ENCODE measurements around the gene YWHAQ. TPM values are rescaled to one million over a fixed set of nuclear protein-coding genes. Genes with fewer than 3 reads are reported as not detected.
"Not testable (repeated sequence)": the region's sequence is repeated elsewhere in the genome, so short reads cannot be mapped to it uniquely, and the experiment has no call there.

YWHAQ gene
- total RNA-seq, 1 donor from 2014 or later = 172 TPM

- peaks cover 4 to 32% of the 10 kb centered on the region in 2 donors for H3K36me3 ChIP-seq
- H3K9me3 ChIP-seq = peaks cover 14 to 20% of the 10 kb centered on the region in 2 donors
- no peaks in the 10 kb centered on the region for H3K27me3 ChIP-seq
- DNase-seq (ENCODE audit: low spot score in 2 of 2) = no peak
- intact Hi-C loops (cut with DNase I) = no loop called here
- H3K4me1 ChIP-seq = peaks cover 0 to 33% of the 10 kb centered on the region in 2 donors
- TF ChIP-seq CTCF (IDR thresholded peaks at IDR 0.05) = no peak
- H3K27ac ChIP-seq = peak overlapping the region; percentile 68 to 83
- H3K4me3 ChIP-seq = no peak overlapping the region
Measured at GRCh38 chr2:9595746-9596145, 35.1 kb downstream of the YWHAQ start.

- H3K27ac ChIP-seq = peak overlapping the region; percentile 68 to 83
- peaks cover 14 to 18% of the 10 kb centered on the region in 2 donors for H3K9me3 ChIP-seq
- DNase-seq (ENCODE audit: low spot score in 2 of 2); H3K27me3 ChIP-seq; H3K4me3 ChIP-seq; intact Hi-C loops (cut with DNase I): not testable (repeated sequence)
- H3K4me1 ChIP-seq = peaks cover 0 to 33% of the 10 kb centered on the region in 2 donors
- peaks cover 4 to 27% of the 10 kb centered on the region in 2 donors for H3K36me3 ChIP-seq
Measured at GRCh38 chr2:9595256-9595655, 35.5 kb downstream of the YWHAQ start.

GRCh38 chr2:9594366-9595054 is 36.3 kb downstream of the YWHAQ start:
- intact Hi-C loops (cut with DNase I) = no loop called here
- H3K9me3 ChIP-seq = peaks cover 9 to 11% of the 10 kb centered on the region in 2 donors
- H3K27ac ChIP-seq = peak overlapping the region; percentile 68 to 83
- H3K4me3 ChIP-seq = no peak overlapping the region
- no peaks in the 10 kb centered on the region for H3K27me3 ChIP-seq
- H3K36me3 ChIP-seq = peaks cover under 1 to 27% of the 10 kb centered on the region in 2 donors
- no peak for TF ChIP-seq CTCF (IDR thresholded peaks at IDR 0.05)
- peaks cover 0 to 33% of the 10 kb centered on the region in 2 donors for H3K4me1 ChIP-seq
- DNase-seq (ENCODE audit: low spot score in 2 of 2) = peak in 1 of 2 donors; percentile 73

- Histone ChIP-seq H3K27ac (peak overlapping the region; percentile 68 to 83), H3K9me3 (peaks cover 3 to 5% of the 10 kb centered on the region in 2 donors), H3K4me3 (no peak overlapping the region), H3K4me1 (peaks cover 0 to 33% of the 10 kb centered on the region in 2 donors), H3K36me3 (peaks cover 0 to 29% of the 10 kb centered on the region in 2 donors), H3K27me3 (no peaks in the 10 kb centered on the region)
- DNase-seq (ENCODE audit: low spot score in 2 of 2) = no peak
- intact Hi-C loops (cut with DNase I) = no loop called here
- no peak for TF ChIP-seq CTCF (IDR thresholded peaks at IDR 0.05)
Measured at GRCh38 chr2:9593925-9594324, 36.9 kb downstream of the YWHAQ start.

- Histone ChIP-seq H3K4me3 (no peak overlapping the region), H3K4me1 (peaks cover 0 to 33% of the 10 kb centered on the region in 2 donors), H3K9me3 (no peaks in the 10 kb centered on the region), H3K27me3 (no peaks in the 10 kb centered on the region), H3K36me3 (peaks cover under 1 to 31% of the 10 kb centered on the region in 2 donors), H3K27ac (peak overlapping the region in 1 of 2 donors; percentile 33)
- intact Hi-C loops (cut with DNase I) = no loop called here
- TF ChIP-seq CTCF (IDR thresholded peaks at IDR 0.05) = no peak
- DNase-seq (ENCODE audit: low spot score in 2 of 2) = no peak
Measured at GRCh38 chr2:9592699-9593098, 38.1 kb downstream of the YWHAQ start.

- TF ChIP-seq CTCF (IDR thresholded peaks at IDR 0.05) = no peak
- Histone ChIP-seq H3K4me1 (peaks cover 0 to 28% of the 10 kb centered on the region in 2 donors), H3K4me3 (no peak overlapping the region), H3K9me3 (no peaks in the 10 kb centered on the region), H3K27ac (no peak overlapping the region), H3K27me3 (no peaks in the 10 kb centered on the region), H3K36me3 (peaks cover 11 to 49% of the 10 kb centered on the region in 2 donors)
- no peak for DNase-seq (ENCODE audit: low spot score in 2 of 2)
- intact Hi-C loops (cut with DNase I) = no loop called here
Measured at GRCh38 chr2:9590641-9591040, 40.2 kb downstream of the YWHAQ start.

Data from ascending aorta (tissue), 2 donors.